UCSD-AML1 (cell line): ENCODE data around the gene PSMG3.

Source experiments
- DNase-seq: peaks from one replicate; lab custom pipeline; 2025; ENCODE audit not compliant: unreplicated experiment; lab: John Stamatoyannopoulos, UW

Gene PSMG3

DNA sequence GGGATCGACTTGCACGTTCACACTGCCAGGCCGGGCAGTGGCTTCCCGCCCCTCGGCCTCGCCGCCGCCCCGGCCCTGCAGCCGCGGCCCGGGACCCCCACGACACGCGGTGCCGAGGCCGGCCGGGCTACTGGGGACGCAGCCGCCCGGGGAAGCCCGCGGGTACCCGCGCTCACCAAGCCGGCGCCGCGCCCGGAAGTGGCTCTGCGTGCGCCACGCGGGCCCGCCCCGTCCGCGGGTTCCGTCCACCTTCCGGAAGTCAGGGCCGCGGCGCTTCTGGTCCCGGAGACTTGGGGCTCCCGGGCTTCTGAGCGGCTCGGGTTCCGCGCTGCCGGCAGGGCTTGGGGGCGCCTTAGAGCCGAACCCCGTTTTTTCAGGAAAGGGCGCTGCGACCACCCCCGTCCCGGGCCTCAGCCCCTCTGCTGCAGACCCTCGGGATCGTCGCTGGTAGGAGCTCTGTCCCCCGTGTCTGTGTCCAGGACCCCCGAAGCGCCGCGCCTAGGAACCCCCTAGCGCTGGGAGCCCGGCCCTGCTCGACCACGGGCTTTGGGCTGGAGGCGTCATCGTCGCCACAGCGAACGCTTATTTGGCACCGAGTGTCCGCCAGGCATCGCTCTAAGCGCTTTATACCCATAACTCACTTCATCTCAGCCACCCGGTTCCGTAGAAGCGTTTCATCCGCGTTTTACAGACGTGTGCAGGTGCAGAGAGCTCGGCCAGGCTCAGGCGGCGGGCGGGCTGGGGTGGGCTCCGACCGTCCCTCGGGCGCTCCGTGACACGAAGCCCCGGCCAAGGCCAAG is at the start of gene PSMG3:
TSS of gene PSMG3 (minus strand) at position 200 of the 800 bp plus-strand sequence. CDS start 693 bp downstream, outside the sequence.
- DNase-seq: peak; percentile 79

- DNase-seq: no peak
Measured at GRCh38 chr7:1618475-1618874, 48.6 kb upstream of the PSMG3 start.

DNA sequence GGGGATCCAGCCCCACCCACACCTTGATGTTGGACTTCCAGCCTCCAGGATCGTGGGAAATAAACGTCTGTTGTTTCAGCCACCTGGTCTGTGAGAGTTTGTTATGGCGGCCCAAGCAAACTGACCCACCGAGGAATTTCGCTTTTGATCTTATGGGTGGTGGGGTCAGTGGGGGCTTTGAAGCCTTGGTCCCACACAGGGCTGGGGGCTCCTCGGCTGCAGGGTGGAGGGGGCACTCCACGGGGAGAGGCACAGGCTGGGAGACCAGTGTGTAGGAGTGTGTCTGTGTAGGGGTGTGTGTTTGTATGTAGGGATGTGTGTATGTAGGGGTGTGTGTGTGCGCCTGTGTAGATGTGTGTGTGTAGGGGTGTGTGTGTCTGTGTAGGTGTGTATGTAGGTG is 48.1 kb upstream of the PSMG3 start:
- DNase-seq: no peak

- no peak for DNase-seq
Measured at GRCh38 chr7:1616741-1617140, 46.9 kb upstream of the PSMG3 start.

DNA sequence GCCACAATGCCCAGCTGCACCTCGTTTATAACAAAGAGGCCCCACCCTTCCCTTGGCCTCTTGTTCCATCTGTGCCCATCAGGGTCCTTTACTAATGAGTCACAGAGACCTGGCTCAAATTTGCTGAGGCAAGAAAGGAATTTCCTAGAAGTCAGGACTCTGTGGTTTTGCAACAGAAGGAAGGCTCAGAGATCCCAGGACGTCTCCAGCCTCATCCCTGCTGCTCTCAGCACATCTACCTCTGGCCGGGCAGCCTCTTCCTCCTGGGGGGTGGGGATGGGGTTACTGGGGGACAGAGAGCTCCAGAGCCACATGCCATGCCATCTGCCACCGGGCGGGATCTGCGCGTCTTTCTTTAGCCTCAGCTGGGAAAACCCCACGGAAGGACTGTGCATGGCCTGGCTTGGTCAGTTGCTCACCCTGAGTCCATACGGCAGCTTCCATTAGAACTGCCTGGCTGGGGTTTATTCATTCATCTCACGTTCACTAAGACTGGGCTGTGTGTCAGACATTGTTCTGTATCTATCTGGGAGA is 41.9 kb upstream of the PSMG3 start:
- no peak for DNase-seq

DNA sequence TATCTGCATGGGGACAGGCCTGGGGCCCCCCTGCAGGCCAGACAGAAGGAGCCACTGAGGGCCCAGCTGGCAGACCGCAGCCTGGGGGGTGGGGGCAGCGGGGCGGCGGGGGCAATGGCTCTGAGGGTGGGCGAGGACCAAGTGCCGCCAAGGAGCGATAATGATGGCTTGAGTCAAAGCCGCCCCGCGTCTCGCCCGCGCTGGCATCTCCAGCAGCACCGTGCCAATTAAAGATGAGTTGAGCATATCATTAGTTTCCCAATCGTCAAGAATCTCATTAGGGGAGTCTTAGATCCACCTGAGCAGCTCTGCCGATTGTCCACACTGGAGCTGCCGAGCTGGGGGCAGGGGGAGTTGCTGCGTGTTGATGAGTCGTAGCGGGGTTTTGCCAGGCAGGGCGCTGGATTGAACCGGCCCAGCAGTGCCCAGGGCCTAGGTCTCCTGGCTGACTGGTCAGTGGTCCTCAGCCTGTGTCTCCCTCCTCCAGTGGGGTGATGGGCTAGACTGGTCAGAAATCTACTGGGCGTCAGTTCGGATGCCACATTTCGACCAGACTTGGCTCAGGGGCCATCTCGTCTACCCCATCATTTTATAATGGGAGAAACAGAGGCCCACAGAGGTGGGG is 41.0 kb upstream of the PSMG3 start:
- DNase-seq: no peak

DNA sequence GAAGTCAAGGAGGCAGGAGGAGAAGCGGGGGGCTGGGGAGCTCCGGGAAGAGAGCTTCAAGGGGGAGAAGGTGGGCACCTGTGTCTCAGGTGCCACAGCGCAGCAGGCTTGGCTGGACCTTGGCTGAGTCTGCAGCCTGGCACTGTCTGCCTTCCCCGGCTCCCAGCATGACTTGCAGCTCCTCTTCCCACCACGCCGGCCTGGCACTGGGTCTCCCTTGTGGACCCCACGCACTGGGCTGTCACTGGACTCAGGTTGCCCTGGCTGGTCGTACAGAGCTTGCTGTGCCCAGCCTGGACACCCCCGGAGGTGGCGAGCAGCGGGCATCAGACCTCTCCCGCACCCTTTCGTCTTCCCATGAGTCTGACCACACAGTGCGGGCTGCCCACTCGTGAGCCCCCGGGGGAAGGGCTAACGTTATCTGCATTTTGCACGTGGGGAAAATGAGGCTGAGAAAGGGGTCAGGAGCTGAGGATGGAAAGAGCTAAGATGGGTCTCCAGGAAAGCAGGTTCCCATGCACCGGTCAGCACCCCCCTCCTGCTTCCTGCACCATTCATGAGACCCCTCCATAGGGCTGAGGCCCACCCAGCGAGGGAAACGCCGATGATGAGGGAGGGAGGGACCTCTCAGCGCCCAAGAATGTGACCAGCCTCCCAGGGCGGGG is 40.3 kb upstream of the PSMG3 start:
- no peak for DNase-seq

GRCh38 chr7:1609023-1609422 is 39.2 kb upstream of the PSMG3 start:
- DNase-seq: no peak

- no peak for DNase-seq
Measured at GRCh38 chr7:1608318-1608717, 38.5 kb upstream of the PSMG3 start.

- DNase-seq: no peak
Measured at GRCh38 chr7:1607696-1608095, 37.9 kb upstream of the PSMG3 start.

DNA sequence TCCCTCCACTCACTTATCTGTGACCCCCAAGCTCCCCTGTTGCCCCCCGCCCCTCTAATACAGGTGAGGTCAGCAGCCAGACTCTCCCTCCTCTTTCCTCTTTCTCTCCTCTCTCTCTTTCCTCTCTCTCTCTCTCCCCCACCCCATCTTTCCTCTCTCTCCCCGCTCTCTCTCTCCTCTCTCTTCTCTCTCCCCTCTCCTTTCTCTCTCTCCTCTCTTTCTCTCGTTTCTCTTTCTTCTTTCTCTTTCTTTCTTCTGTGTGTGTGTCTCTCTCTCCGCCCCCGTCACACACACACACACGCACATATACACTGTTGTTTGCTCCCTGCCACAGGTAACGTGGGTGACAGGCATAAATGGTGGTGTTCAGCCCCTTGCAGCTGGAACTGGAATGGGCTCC is 37.2 kb upstream of the PSMG3 start:
- no peak for DNase-seq

GRCh38 chr7:1604383-1604782 is 34.6 kb upstream of the PSMG3 start:
- no peak for DNase-seq

GRCh38 chr7:1603346-1604225 is 33.8 kb upstream of the PSMG3 start:
- DNase-seq: no peak

DNA sequence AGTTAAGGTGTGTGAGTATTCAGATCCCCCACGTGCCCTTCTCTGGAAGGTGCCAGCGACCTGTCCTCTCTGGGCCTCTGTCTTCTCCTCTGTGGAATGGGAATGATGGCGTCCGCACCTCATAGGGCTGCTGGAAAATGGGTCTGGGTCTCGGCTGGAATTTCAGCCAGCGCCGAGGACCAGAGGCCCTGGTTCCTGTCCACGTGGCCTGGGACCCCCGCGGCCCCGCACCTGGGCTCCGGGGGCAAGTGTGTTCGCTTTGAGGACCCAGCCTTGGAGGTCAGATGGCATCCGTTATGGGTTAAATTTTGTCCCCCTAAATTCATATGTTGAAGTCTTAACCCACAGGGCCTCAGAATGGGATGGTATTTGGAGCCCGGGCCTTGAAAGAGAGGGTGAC is 32.6 kb upstream of the PSMG3 start:
- no peak for DNase-seq

- DNase-seq: no peak
Measured at GRCh38 chr7:1601956-1602355, 32.1 kb upstream of the PSMG3 start.

GRCh38 chr7:1599640-1600395 is 30.0 kb upstream of the PSMG3 start:
- DNase-seq: no peak

- no peak for DNase-seq
Measured at GRCh38 chr7:1598961-1599639, 29.3 kb upstream of the PSMG3 start.

- no peak for DNase-seq
Measured at GRCh38 chr7:1598286-1598685, 28.5 kb upstream of the PSMG3 start.

- no peak for DNase-seq
Measured at GRCh38 chr7:1597791-1598190, 28.0 kb upstream of the PSMG3 start.
